HCT116 (cell line): ENCODE data around the gene MYH11.
A peak's percentile ranks its signal among the peaks of the same experiment; 100 is the strongest.

Experiments used
- EGR1 ChIP-seq: IDR thresholded peaks from 2 replicates; pipeline ENCODE4 v1.6.1; 2012; ENCODE audit warnings: low read depth
- ELF1 ChIP-seq: IDR thresholded peaks from 2 replicates; pipeline ENCODE4 v1.6.1; 2012; ENCODE audit warnings: low read depth, borderline replicate concordance
- EZH2 ChIP-seq: fragments of 200-600 bp; sonication (generic); IDR thresholded peaks from 2 replicates; pipeline ENCODE4 v1.6.1; 2017; ENCODE audit warnings: antibody characterized with exemption, mixed run types
- POLR2A ChIP-seq: IDR thresholded peaks from 2 replicates; pipeline ENCODE4 v1.7.0; 2011; ENCODE audit warnings: borderline replicate concordance; ENCODE audit not compliant: insufficient read depth, insufficient read length; ENCODE audit errors: extremely low read depth
- POLR2AphosphoS5 ChIP-seq: IDR thresholded peaks from 2 replicates; pipeline ENCODE4 v1.6.1; 2011; ENCODE audit warnings: mild to moderate bottlenecking, low read depth, low read length, moderate library complexity
- RAD21 ChIP-seq: IDR thresholded peaks from 2 replicates; pipeline ENCODE4 v1.6.1; 2012; ENCODE audit warnings: low read depth, mild to moderate bottlenecking
- SIN3A ChIP-seq: IDR thresholded peaks from 2 replicates; pipeline ENCODE4 v1.6.1; 2012; ENCODE audit warnings: low read depth
- SRF ChIP-seq: IDR thresholded peaks from 2 replicates; pipeline ENCODE4 v1.6.1; 2012; ENCODE audit warnings: low read depth
- TCF7L2 ChIP-seq: IDR thresholded peaks from 2 replicates; pipeline ENCODE4 v1.7.0; 2011; ENCODE audit warnings: borderline replicate concordance, inconsistent platforms; ENCODE audit not compliant: insufficient read depth, insufficient read length; ENCODE audit errors: extremely low read depth
- TF ChIP-seq, protein P1 (sequence below), 3 experiments: fragments of 200-600 bp in 1 of 3; sonication (generic) in 1 of 3; IDR thresholded peaks in 2 of 3; conservative IDR thresholded peaks in 1 of 3; 2 replicates each; pipeline ENCODE4 v1.5.1; 2012 to 2017; ENCODE audit warnings: low read depth in 2 of 3, low read length in 2 of 3, antibody characterized with exemption in 1 of 3, borderline replicate concordance in 1 of 3, control low read depth in 1 of 3, mild to moderate bottlenecking in 1 of 3, mixed read lengths in 1 of 3, mixed run types in 1 of 3, moderate library complexity in 1 of 3; ENCODE audit not compliant: insufficient read depth in 1 of 3
- TF ChIP-seq, protein P2 (sequence below): IDR thresholded peaks from 2 replicates; pipeline ENCODE4 v1.6.1; 2012
- TF ChIP-seq, protein P3 (sequence below): IDR thresholded peaks from 2 replicates; pipeline ENCODE4 v1.6.1; 2012; ENCODE audit warnings: low read depth

DNA sequence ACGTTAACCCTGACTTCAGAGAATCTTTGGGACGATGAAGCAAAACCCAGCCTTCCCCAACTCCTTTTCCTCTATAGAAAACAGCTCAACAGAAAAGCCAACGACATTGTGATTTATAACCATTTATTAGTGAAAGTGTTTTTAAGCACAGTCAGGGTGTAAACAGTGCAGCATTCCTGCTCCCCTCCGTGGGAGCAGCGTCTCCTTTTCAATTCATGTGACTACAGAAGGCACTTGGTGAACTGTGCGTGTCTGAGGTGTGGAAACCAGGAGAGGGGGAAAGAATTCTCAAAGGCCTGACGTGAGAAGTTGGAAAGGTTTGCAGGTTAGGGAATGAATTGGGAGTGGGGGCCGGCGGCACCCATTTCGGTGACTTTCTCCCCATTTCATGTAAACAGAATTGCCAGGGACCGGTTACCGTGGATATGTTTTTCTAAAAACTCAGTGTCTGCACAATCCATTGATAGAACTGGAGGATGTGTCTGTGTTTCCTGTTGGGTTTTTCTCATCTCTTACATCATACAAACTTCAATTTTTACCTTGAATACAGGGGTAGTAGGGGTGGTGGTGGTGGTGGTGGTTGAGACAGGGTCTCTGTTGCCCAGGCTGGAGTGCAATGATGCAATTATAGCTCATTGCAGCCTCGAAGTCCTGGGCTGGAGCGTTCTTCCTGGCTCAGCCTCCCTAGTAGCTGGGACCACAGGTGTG lies 153.6 kb downstream of the MYH11 start:
- TF ChIP-seq SRF, result no peak
- TF ChIP-seq, protein P1, sequence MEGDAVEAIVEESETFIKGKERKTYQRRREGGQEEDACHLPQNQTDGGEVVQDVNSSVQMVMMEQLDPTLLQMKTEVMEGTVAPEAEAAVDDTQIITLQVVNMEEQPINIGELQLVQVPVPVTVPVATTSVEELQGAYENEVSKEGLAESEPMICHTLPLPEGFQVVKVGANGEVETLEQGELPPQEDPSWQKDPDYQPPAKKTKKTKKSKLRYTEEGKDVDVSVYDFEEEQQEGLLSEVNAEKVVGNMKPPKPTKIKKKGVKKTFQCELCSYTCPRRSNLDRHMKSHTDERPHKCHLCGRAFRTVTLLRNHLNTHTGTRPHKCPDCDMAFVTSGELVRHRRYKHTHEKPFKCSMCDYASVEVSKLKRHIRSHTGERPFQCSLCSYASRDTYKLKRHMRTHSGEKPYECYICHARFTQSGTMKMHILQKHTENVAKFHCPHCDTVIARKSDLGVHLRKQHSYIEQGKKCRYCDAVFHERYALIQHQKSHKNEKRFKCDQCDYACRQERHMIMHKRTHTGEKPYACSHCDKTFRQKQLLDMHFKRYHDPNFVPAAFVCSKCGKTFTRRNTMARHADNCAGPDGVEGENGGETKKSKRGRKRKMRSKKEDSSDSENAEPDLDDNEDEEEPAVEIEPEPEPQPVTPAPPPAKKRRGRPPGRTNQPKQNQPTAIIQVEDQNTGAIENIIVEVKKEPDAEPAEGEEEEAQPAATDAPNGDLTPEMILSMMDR (IDR thresholded peaks at IDR 0.05 in 2 of 3, conservative IDR thresholded peaks at IDR 0.05 in 1 of 3; ENCODE audit: borderline replicate concordance in 1 of 3, insufficient read depth in 1 of 3, low read depth in 2 of 3, low read length in 2 of 3), result no peak
- TF ChIP-seq POLR2A, result no peak
- TF ChIP-seq SIN3A, result no peak
- TF ChIP-seq EGR1, result no peak
- TF ChIP-seq, protein P2, sequence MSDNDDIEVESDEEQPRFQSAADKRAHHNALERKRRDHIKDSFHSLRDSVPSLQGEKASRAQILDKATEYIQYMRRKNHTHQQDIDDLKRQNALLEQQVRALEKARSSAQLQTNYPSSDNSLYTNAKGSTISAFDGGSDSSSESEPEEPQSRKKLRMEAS, result no peak
- TF ChIP-seq POLR2AphosphoS5, result 0 out of 2 replicates have a peak, but pooled peaks have one; percentile 5
- TF ChIP-seq RAD21, result no peak
- TF ChIP-seq ELF1, result no peak
- no peak for TF ChIP-seq EZH2
- TF ChIP-seq, protein P3, sequence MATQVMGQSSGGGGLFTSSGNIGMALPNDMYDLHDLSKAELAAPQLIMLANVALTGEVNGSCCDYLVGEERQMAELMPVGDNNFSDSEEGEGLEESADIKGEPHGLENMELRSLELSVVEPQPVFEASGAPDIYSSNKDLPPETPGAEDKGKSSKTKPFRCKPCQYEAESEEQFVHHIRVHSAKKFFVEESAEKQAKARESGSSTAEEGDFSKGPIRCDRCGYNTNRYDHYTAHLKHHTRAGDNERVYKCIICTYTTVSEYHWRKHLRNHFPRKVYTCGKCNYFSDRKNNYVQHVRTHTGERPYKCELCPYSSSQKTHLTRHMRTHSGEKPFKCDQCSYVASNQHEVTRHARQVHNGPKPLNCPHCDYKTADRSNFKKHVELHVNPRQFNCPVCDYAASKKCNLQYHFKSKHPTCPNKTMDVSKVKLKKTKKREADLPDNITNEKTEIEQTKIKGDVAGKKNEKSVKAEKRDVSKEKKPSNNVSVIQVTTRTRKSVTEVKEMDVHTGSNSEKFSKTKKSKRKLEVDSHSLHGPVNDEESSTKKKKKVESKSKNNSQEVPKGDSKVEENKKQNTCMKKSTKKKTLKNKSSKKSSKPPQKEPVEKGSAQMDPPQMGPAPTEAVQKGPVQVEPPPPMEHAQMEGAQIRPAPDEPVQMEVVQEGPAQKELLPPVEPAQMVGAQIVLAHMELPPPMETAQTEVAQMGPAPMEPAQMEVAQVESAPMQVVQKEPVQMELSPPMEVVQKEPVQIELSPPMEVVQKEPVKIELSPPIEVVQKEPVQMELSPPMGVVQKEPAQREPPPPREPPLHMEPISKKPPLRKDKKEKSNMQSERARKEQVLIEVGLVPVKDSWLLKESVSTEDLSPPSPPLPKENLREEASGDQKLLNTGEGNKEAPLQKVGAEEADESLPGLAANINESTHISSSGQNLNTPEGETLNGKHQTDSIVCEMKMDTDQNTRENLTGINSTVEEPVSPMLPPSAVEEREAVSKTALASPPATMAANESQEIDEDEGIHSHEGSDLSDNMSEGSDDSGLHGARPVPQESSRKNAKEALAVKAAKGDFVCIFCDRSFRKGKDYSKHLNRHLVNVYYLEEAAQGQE, result no peak
- no peak for TF ChIP-seq TCF7L2
